ENCODE measurements around the gene TTC33. TPM values are rescaled to one million over a fixed set of nuclear protein-coding genes. Genes with fewer than 3 reads are reported as not detected.

The TTC33 gene
- total and polyA plus RNA-seq, 2 of the 4 experiments (the other 2 are of a cell fraction), result 3.1 to 8.1 TPM

GRCh38 chr5:40480392-40480791 lies 275.4 kb downstream of the TTC33 start:
- CTCF ChIA-PET, result no interaction called here
- Histone ChIP-seq H2AK9ac (replicated peaks; ENCODE audit: low read depth, low read length, poor library complexity) (no peak overlapping the region), H4K20me1 (ENCODE audit: insufficient read depth, low read length) (no peaks in the 10 kb centered on the region), H2BK5ac (ENCODE audit: low read depth, low read length, poor library complexity, severe bottlenecking) (no peak overlapping the region), H3K4ac (ENCODE audit: low read depth, low read length) (no peak overlapping the region), H2AFZ (replicated peaks; ENCODE audit: low read length, poor library complexity) (no peak overlapping the region), H2BK15ac (ENCODE audit: low read depth, low read length) (no peak overlapping the region), H3K9me3 (ENCODE audit: control insufficient read depth, insufficient read depth, low read length) (no peaks in the 10 kb centered on the region), H3K14ac (replicated peaks; ENCODE audit: low read depth, low read length) (no peak overlapping the region), H3K4me3 (ENCODE audit: insufficient read depth, low read depth, low read length) (no peak overlapping the region), H3K9me1 (ENCODE audit: insufficient read depth, low read length) (peaks cover 3% of the 10 kb centered on the region), H3K36me3 (ENCODE audit: control insufficient read depth, insufficient read depth, low read length) (no peaks in the 10 kb centered on the region), H3K27ac (ENCODE audit: insufficient read depth, low read length) (no peak overlapping the region), H2BK20ac (ENCODE audit: low read depth, low read length) (no peak overlapping the region), H4K8ac (ENCODE audit: low read depth in 2 of 2, low read length in 2 of 2) (no peak overlapping the region), H3K27me3 (ENCODE audit: control insufficient read depth, insufficient read depth, low read length) (no peaks in the 10 kb centered on the region), H3K18ac (ENCODE audit: low read depth, low read length) (no peak overlapping the region), H3K79me1 (ENCODE audit: low read depth in 1 of 2, low read length in 2 of 2) (no peaks in the 10 kb centered on the region), H3K4me2 (ENCODE audit: low read depth, low read length) (no peak overlapping the region), H2BK120ac (ENCODE audit: low read depth, low read length) (no peak overlapping the region), H3K4me1 (ENCODE audit: control insufficient read depth, insufficient read depth, low read length) (no peaks in the 10 kb centered on the region; the same call in 1 of the 2 replicates), H2AK5ac (ENCODE audit: low read depth, low read length) (no peak overlapping the region), H4K91ac (ENCODE audit: insufficient read depth, low read depth, low read length) (no peak overlapping the region), H3K9ac (ENCODE audit: low read depth, low read length) (no peak overlapping the region), H3K56ac (ENCODE audit: extremely low read depth, insufficient read depth, low read length) (no peak overlapping the region), H4K5ac (ENCODE audit: low read depth, low read length) (no peak overlapping the region), H3K23ac (ENCODE audit: low read depth, low read length) (no peak overlapping the region)
- ATAC-seq (ENCODE audit: low read depth), result no peak
- BruUV-seq (replicated peaks), result no TSS peak
- in situ Hi-C loops (cut with MboI; ENCODE audit: low sequenced_read_pairs), result no loop called here
- no CpG with 5 or more reads among the region's 2 CpGs for WGBS, 2 experiments (ENCODE audit: extremely low coverage in 2 of 2, insufficient read length in 1 of 2)
- no peak for TF ChIP-seq NFE2L2 (IDR thresholded peaks at IDR 0.05; ENCODE audit: low read depth, low read length)
- no peak for TF ChIP-seq POLR2A (IDR thresholded peaks at IDR 0.05; ENCODE audit: low read depth, low read length)
- no peak for TF ChIP-seq RFX5 (IDR thresholded peaks at IDR 0.05; ENCODE audit: low read depth, low read length)
- no peak for TF ChIP-seq MAFK (IDR thresholded peaks at IDR 0.05; ENCODE audit: low read depth, low read length)
- TF ChIP-seq CEBPB (IDR thresholded peaks at IDR 0.05; ENCODE audit: low read depth, low read length), result no peak
- TF ChIP-seq RCOR1 (IDR thresholded peaks at IDR 0.05; ENCODE audit: insufficient replicate concordance, low read length), result no peak
- no peak for TF ChIP-seq FOS (IDR thresholded peaks at IDR 0.05; ENCODE audit: low read depth, low read length)
- TF ChIP-seq CHD1 (IDR thresholded peaks at IDR 0.05; ENCODE audit: low read depth, low read length), result no peak
- intact Hi-C loops (cut with micrococcal nuclease), result no loop called here
- dilution Hi-C loops (cut with HindIII; ENCODE audit: low sequenced_read_pairs, unreplicated experiment), result no loop called here
- POLR2A ChIA-PET (ENCODE audit: unreplicated experiment), result no interaction called here
- no peak for DNase-seq

Measured in IMR-90 (cell line).